ENCODE data around the gene ACBD6. TPM values are rescaled to one million over a fixed set of nuclear protein-coding genes. Genes with fewer than 3 reads are reported as not detected.
A peak's percentile ranks its signal among the peaks of the same experiment; 100 is the strongest.
"Not testable (repeated sequence)": the region's sequence is repeated elsewhere in the genome, so short reads cannot be mapped to it uniquely, and the experiment has no call there.

ACBD6 gene
- total RNA-seq, 1 experiment from 2014 or later = 141 TPM

DNA sequence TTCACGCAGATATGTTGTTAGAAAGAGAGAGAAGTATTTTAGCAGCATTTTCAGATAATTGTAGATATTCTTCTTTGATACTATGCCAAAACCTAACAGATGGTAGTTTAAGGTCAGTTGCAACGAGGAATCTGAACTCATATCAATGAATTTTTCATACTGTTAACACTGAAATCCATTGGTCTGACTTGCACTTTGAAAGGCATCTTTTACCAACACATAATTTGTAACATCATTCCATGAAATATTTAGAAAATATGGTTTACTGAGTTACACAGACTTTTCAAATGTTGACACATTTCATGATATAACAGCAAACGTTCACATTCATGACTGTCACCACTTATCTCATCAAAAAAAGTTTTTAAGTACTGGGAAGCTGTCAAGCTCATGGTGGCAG is 4.6 kb downstream of the ACBD6 start:
- DNase-seq (ENCODE audit: extremely low read depth, low read depth) = no peak

DNA sequence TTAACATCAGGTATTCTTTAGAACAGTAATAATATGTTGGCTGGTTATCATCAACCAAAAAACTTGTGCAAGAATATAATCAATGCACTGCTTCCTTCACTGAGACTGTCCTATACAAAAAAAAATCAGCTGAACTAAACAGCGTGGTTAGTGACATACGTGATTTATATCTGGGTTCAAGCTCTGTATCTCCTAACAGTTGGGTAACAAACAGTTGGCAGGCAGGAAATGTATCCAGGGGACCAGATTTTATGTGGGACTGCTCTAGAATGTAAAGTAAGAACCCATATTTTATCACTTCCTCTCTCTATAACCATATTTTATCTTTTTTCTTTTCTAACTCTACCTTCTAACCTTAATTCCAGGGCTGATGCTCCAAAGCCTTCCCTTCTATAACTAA is 8.0 kb downstream of the ACBD6 start:
- DNase-seq (ENCODE audit: extremely low read depth, low read depth) = no peak

DNA sequence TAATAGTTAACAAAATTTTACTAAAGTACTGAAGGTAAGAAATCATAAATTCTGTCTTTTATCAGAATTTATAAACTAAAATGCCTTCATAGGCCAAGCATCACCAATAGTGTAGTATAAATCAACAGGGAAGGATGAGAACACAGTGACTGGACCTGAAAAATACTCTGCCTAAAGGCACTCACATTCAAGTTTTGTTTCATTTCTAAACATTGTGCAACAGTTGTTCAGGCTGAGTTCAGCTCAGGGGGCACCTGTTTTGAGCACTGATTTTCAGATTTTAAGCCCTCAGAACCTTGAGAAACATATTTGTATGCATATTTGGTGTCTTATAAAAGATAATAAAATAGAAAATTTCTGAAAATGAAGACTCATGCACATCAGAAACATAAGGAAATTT is 12.4 kb downstream of the ACBD6 start:
- no peak for DNase-seq (ENCODE audit: extremely low read depth, low read depth)

DNA sequence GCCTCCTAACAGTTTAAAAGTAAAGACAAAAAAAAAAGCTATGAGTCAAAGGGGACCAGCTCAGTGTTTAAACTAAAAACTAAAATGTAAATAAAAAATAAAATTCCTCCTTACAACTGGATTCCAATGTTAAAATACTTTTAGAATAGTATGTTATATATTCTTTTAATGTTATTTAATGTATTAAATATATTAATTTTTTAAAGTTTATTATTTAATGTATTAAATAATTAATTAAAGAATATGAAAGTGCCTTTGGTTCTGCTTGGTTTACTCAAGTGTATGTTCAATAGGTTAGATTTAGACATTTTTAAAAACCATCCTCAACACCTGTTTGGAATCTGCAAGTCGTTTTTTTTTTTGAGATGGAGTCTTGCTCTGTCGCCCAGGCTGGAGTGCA is 13.1 kb downstream of the ACBD6 start:
- DNase-seq (ENCODE audit: extremely low read depth, low read depth) = no peak

DNA sequence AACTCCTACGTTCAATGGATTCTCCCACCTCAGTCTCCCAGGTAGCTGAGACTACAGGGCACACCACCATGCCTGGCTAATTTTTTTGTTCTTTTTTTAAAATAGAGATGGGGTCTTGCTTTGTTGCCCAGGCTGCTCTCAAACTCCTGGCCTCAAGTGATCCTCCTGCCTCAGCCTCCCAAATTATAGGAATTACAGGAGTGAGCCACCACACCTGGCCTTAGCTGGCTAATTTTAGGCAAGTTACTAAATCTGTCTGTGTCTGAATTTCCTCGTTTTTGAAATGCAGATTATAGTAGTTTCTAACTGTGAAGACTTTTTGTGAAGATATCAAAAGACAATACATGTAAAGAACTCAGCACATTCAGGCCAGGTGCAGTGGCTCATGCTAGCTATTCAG is 13.7 kb downstream of the ACBD6 start:
- DNase-seq (ENCODE audit: extremely low read depth, low read depth) = no peak

DNA sequence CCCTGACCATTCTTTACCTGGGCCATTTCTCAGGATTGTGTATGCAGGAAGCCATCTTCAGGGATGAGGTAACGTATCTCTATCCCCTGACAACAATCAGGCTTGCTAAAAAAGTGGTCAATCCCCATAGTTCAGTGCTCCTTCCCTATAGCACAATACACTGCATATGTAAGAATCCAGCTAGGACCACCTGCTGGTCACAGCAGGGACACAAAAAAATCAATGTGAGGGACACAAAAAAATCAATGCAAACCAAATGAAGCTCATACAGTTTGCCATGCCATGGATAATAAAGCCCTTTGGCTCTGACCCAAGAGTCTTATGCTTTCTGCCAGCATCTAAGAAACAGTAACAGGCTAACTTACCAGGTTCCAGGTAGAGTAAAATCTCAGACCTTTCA is 16.3 kb downstream of the ACBD6 start:
- DNase-seq (ENCODE audit: extremely low read depth, low read depth) = no peak

DNA sequence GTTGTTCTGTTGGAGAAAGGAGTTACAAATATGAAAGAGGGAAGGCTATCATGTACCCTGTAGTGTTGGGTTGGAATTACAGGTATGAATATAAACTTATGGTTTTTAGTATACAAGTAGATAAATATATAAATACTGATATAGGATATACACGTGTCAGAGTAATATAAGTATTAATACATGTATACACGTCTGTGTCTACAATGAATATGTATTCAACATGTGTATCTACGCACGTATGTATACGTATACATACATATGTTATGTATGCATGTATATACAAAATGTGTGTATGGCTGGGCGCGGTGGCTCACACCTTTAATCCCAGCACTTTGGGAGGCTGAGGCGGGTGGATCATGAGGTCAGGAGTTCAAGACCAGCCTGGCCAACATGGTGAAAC is 17.9 kb downstream of the ACBD6 start:
- no peak for DNase-seq (ENCODE audit: extremely low read depth, low read depth)

DNA sequence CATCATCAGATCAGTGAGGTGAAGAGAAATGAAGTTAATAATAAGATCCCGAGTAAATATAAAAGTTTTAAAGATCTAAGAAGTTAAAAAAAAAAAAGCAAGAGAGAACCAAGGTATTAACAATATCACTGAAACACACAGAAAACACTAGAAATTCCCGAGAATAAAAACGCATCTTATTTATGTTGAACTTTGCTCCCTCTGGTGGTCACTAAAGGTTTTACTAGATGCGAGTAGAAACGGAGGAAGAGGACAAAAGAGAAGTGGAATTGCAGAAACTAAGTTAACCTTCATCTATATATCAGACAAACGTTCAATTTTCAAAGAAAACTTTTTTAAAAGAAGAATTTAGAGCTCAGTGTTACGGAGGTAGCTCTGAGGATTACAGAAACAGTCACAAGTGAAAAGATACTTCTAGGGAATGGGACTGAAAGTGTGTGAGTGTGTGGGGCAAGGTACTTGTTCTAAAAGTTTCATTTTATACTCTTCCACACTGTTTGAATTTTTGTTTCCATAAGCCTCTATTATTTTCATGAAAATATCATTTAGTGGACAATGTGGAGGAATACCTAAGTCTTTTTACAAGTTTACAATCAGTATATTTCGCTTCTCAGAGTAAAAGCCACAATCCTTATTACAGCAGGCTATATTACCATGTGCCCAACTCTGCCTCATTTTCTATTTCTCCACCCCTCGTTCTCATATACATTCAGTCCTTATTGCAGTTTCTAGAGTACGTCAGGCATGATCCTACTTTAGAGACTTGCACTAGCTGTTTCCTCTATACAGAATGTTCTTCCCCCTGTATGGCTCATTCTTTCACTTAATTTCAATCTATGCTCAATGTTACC is 19.7 kb downstream of the ACBD6 start:
- peak; percentile 67 for DNase-seq (ENCODE audit: extremely low read depth, low read depth)

DNA sequence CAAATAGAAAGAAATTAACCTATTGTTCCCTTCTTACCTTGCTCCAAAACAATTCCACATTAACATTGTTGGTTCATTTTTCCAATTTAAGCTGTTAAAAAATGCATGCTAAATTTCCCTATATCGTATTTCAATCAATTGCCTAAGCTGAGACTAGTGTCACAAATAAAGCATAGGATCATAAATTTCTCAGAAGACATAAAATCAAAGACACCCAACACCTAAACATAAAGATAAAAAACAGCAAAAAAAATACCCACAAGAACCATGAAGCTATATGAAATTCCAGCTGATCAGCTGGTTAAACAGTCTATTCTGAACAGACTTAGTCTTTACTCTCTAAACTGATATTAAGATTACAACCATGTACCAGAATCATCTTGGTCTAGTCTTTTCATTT is 32.3 kb downstream of the ACBD6 start:
- no peak for DNase-seq (ENCODE audit: extremely low read depth, low read depth)

DNA sequence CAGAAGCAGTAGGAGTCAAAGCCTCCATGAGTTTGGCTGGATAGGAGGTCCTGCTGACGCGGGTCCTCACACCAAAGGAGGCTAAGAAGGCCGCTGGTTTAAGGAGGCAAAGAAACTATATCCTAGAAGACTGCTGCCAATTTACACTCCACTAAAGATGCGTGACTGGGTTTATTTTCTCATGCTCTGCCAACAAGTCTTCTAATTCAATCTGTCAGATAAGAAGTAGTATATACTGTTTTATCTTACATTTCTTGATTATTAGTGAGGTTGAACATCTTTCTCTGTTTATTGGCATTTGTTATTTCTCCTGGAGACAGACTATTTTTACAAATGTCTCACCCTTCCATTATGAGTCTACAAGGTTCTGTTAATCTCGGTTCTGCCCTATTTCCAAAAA is 34.1 kb downstream of the ACBD6 start:
- DNase-seq (ENCODE audit: extremely low read depth, low read depth) = no peak

DNA sequence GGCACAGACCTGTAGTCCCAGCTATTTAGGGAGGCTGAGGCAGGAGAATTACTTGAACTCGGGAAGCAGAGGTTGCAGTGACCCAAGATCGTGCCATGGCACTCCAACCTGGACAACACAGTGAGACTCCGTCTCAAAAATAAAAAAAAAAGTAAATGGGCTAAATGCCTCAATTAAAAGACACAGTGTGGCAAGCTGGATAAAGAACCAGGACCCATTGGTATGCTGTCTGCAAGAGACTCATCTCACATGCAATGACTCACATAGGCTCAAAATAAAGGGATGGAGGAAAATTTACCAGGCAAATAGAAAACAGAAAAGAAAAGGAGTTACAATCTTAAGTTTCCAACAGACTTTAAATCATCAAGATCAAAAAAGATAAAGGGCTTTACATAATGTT is 40.3 kb downstream of the ACBD6 start:
- DNase-seq (ENCODE audit: extremely low read depth, low read depth) = no peak

DNA sequence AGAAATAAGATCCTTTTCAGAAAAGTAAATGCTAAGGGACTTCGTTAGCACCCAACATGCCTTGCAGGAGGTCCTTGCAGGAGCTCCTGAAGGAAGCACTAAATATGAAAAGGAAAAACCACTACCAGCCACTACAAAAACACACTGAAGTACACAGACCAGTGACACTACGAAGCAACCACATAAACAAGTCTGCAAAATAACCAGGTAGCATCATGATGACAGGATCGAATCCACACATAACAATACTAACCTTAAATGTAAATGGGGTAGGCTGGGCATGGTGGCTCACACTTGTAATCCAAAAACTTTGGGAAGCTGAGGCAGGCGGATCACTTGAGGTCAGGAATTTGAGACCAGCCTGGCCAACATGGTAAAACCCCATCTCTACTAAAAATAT is 40.7 kb downstream of the ACBD6 start:
- not testable (repeated sequence) for DNase-seq (ENCODE audit: extremely low read depth, low read depth)

DNA sequence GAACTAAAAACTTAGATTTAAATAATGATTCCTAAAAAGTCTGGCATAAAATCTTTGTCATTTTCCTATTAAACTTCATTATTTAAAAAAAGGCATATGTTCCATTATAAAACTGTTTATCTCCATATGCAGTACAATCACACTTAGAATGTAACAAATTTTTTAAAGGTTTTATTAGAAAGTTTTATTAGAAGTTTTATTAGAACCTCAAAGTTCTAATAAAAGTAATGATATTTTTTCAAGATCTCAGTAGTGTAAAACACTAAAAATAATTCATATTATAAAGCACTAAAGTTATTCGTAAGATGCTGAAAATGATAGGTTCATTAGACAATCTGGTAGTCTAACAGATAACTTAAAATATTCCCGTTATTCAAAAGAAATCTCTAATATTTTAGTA is 43.6 kb downstream of the ACBD6 start:
- DNase-seq (ENCODE audit: extremely low read depth, low read depth) = no peak

DNA sequence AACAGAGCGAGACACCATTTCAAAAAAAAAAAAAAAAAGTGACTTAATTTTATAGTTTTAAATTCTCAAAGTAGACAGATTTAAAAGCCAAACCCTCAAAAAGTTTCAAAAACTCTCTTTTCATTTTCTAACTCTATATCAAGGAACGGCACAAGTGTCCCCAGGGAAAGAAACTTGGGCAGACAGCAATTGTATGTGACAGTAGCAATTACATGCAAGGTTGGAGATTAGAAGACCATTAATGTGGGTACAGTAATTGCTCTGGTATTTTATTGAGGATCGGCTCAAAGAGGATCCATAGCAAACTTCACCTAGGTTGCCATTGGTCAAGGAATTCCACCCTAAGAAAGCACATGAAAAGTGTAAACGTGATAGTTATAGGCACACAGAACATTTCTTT is 46.2 kb downstream of the ACBD6 start:
- no peak for DNase-seq (ENCODE audit: extremely low read depth, low read depth)

DNA sequence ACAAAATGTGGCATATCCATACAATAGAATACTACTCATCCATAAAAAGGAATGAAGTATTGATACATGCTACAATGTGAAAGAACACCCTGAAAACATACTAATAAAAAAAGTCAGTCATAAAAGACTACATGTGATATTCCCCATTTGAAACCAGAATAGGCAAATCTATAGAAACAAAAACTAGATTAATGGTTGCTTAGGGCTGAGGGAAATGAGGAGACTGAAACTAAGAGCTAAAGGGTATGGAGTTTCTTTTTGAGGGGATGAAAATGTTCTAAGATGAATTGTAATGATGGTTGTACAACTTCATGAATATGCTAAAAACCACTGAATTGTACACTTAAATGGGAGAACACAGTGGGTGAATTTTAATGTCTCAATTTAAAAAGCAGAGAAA is 50.9 kb downstream of the ACBD6 start:
- DNase-seq (ENCODE audit: extremely low read depth, low read depth) = no peak

DNA sequence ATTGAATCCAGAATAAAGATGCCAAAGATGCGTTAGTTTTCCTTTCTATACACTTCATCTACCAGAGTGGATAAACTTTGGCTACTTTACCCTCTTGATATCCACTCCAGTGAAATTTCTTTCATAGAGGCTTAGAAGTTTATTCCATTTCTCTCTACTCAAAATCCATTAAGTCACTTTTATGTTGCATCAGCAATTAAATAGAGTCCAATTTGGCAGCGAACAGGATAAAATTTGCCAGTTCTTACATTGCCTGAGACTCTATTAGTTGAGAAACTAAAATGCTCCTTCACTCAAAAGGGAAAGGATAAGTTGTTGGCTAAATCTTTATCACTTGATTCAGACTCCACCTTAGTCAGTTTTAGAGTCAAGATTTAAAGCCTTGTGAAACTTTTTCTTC is 57.9 kb downstream of the ACBD6 start:
- DNase-seq (ENCODE audit: extremely low read depth, low read depth) = no peak

DNA sequence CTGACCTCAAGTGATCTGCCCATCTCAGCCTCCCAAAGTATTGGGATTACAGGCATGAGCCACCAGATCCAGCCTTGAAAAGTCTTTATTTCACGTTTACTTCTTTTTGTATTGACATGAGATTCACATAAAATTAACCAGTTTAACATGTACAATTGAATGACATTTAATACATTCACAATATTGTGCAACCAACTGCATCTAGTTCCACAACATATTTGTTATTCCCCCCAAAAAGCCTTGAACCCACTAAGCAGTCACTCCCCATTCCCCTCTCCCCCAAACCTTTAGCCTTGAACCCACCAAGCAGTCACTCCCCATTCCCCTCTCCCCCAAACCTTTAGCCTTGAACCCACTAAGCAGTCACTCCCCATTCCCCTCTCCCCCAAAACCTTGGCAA is 62.0 kb downstream of the ACBD6 start:
- no peak for DNase-seq (ENCODE audit: extremely low read depth, low read depth)

DNA sequence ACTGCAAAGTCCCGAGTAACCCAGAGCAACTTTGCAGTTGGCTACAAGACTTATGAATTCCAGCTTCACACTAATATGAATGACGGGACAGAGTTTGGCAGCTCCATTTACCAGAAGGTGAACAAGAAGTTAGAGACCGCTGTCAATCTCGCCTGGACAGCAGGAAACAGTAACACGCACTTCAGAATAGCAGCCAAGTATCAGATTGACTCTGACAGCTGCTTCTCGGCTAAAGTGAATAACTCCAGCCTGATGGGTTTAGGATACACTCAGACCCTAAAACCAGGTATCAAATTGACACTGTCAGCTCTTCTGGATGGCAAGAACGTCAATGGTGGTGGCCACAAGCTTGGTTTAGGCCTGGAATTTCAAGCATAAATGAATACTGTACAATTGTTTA is 66.8 kb downstream of the ACBD6 start:
- no peak for DNase-seq (ENCODE audit: extremely low read depth, low read depth)

DNA sequence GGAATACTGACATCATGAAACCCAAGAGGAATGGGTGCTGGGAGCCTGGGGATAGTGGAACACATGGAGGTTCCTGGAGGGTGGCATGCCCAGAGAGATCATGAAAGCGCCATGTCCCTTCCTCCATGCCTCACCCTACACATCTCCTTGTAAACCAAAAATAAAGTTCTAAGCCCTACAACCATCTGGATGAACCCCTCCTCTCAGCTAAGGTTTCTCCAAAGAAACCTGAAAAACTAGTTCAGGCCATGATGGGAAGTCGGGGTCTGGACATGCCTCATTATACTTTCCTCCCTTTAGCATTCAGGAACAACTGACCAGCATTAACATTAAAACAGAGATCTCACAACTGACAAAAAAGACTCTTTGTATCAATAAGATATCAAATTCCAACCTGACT is 68.5 kb downstream of the ACBD6 start:
- no peak for DNase-seq (ENCODE audit: extremely low read depth, low read depth)

DNA sequence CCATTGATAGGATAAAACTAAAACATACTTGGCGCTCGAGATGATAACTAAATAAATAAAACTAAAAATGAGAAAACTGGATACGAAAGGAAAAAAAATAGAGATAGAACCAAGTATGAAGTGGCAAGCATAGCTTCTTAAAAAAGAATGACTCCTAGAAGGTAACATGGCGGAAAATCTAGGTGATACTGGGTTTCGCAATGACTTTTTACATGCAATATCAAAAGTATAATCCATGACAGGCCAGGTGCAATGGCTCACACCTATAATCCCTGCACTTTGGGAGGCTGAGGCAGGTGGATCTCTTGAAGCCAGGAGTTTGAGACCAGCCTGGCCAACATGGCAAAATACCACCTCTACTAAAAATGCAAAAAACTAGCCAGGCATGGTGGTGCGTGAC is 70.7 kb downstream of the ACBD6 start:
- no peak for DNase-seq (ENCODE audit: extremely low read depth, low read depth)

DNA sequence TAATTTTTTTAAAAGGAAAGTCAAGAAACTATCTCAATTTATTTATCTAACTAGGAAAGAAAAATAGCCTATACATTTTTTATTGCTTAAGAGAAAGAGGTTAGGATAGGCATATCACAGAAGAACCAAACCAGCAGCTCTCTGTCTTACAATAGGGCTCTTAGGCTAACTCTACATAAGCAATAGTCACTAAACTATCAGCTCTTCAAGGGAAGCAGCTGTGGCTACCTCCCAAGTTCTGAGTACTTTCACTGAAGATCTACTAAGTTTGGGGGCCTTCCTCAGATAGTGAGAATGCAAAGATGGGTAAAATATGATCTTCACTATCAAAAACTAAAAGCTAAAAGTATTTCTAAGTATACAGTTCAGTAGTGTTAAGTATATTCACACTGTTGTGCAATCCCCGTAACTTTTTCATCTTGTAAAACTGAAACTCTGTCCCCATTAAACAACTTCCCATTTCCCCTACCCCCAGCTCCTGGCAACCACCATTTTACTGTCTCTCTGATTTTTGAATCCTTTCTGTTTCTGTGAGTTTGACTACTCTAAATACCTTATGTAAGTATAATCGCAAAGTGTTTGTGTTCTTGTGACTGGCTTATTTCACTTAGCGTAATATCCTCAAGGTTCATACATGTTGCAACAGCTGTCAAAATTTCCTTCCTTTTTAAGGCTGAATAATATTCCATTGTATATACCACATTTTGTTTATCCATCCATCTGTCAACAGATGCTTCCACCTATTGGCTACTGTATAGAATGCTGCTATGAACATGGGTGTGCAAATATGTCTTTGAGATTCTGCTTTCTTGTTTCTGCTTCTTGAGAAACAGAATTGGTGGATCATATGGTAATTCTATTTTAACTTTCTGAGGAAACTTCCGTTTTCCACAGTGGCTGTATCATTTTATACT is 73.3 kb downstream of the ACBD6 start:
- no peak for DNase-seq (ENCODE audit: extremely low read depth, low read depth)

DNA sequence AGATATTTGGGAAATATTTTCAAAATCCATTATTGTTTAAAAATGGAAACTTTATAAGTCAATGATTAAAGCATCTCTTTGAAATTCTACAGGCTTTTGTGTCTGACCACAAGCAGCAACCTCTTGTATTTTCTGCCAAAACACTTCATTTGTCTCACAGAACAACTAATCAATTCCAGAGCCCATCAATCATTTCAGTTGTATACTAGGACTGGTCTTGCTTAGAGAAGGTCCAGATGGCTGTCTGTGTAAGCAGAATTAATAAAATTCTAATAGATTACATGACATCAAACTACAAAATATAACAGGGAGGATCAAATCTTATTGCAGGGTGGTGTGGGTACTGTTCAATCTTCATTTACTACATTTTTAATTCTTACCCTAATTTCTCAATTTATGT is 76.4 kb downstream of the ACBD6 start:
- no peak for DNase-seq (ENCODE audit: extremely low read depth, low read depth)

All from NCI-H460 (cell line).